Activated CD4-positive, alpha-beta T cell treated with anti-CD3 and anti-CD28 coated beads for 1 hour (primary cell): ENCODE results near the gene NME8.

Experiments used
- DNase-seq: peaks from one replicate; pipeline ENCODE4 v3.0.0-alpha.2; 2020

Gene NME8

GRCh38 chr7:37901890-37902524 lies 53.6 kb downstream of the NME8 start:
- DNase-seq = no peak

GRCh38 chr7:37908221-37908788 lies 59.9 kb downstream of the NME8 start:
- no peak for DNase-seq

GRCh38 chr7:37912756-37913155 lies 64.4 kb downstream of the NME8 start:
- DNase-seq = no peak

- no peak for DNase-seq
These were observed 67.0 kb downstream of the NME8 start for GRCh38 chr7:37915438-37915837.

- DNase-seq = no peak
These were observed 67.7 kb downstream of the NME8 start for GRCh38 chr7:37916017-37916672.

GRCh38 chr7:37916673-37917660 lies 68.6 kb downstream of the NME8 start, which contains the start of gene SFRP4:
TSS of gene SFRP4 (minus strand) at chr7:37916817. CDS start at chr7:37916537, 280 bp downstream.
- no peak for DNase-seq

- no peak for DNase-seq
These were observed 70.1 kb downstream of the NME8 start for GRCh38 chr7:37918526-37918925.

GRCh38 chr7:37920305-37920848 lies 72.0 kb downstream of the NME8 start, which contains the start of gene EPDR1:
TSS of gene EPDR1 (plus strand) at chr7:37920640. CDS start at chr7:37920940, 300 bp downstream.
- DNase-seq = no peak

GRCh38 chr7:37920849-37921805 lies 72.7 kb downstream of the NME8 start:
- DNase-seq = no peak

GRCh38 chr7:37921876-37922275 lies 73.5 kb downstream of the NME8 start:
- DNase-seq = no peak

- DNase-seq = no peak
These were observed 75.6 kb downstream of the NME8 start for GRCh38 chr7:37923996-37924395.

- DNase-seq = no peak
These were observed 76.2 kb downstream of the NME8 start for GRCh38 chr7:37924491-37925041.

GRCh38 chr7:37925620-37926019 lies 77.2 kb downstream of the NME8 start:
- DNase-seq = no peak

GRCh38 chr7:37927773-37928444 lies 79.5 kb downstream of the NME8 start:
- no peak for DNase-seq

GRCh38 chr7:37928878-37929277 lies 80.5 kb downstream of the NME8 start:
- no peak for DNase-seq

GRCh38 chr7:37930226-37930948 lies 82.0 kb downstream of the NME8 start:
- DNase-seq = no peak

- no peak for DNase-seq
These were observed 84.1 kb downstream of the NME8 start for GRCh38 chr7:37932543-37932942.

- DNase-seq = no peak
These were observed 84.7 kb downstream of the NME8 start for GRCh38 chr7:37933018-37933566.

GRCh38 chr7:37942934-37943610 lies 94.7 kb downstream of the NME8 start:
- no peak for DNase-seq
